HEK293T (cell line): ENCODE data around the gene LRRC75A.

Experiments used
- ELF4 ChIP-seq: fragments of 450-650 bp; IDR thresholded peaks from 2 replicates; pipeline ENCODE4 v1.6.1; 2017; ENCODE audit warnings: antibody characterized with exemption
- HDGF ChIP-seq: fragments of 450-650 bp; IDR thresholded peaks from 2 replicates; pipeline ENCODE4 v1.6.1; 2017; ENCODE audit warnings: antibody characterized with exemption, borderline replicate concordance
- SUZ12 ChIP-seq: fragments of 450-650 bp; IDR thresholded peaks from 2 replicates; pipeline ENCODE4 v1.6.1; 2016; ENCODE audit warnings: mild to moderate bottlenecking

DNA sequence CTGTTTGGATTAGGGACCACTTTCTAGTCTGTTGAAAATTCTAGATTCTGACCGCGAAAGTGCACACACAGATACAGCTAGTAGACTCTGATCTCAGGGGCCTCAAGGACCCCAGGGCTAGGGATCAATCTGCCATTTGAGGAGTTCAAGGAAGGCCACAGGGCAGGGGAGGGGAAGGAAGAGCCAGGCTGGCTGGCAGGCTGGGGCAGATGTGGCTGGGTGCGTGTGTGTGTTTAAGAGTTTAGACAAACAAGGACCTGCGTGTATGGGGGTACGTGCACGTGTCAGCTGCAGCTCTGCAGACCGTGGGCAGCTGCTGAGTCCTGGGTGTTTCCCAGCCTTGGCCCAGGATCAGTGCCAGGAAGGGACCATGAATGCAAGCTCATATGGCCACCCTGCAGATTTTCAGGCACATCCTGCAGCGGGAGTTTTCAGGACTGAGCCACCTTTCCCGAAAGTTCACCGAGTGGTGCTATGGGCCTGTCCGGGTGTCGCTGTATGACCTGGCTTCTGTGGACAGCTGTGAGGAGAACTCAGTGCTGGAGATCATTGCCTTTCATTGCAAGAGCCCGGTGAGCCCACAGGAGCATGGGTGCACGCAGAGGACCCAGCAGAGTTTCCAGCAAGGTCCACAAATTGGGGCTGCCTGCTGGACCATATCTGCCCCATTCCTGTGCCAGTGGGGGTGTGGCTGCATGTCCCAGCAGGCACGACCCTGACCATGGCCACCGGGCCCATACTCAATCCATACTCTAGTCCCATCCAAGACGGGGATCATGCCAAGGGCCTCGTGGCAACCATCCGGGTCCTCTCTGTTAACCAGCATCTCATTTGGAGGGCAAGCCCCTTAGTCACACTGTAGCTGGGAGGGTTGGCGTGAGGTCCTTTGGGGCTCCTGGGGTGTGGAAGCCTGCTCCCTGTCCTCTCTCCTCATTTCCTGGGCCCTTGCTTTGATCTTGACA is 66.0 kb downstream of the LRRC75A start:
- TF ChIP-seq SUZ12 (no peak), ELF4 (no peak), HDGF (no peak)
